Smooth muscle cell (in vitro differentiated cells): ENCODE measurements around the gene WDFY3. TPM values are rescaled to one million over a fixed set of nuclear protein-coding genes. Genes with fewer than 3 reads are reported as not detected.

Source experiments
- DNase-seq: peaks from one replicate; lab custom pipeline; 2025; ENCODE audit not compliant: unreplicated experiment; lab: John Stamatoyannopoulos, UW
- H2AFZ ChIP-seq: fragments of 200-600 bp; sonication (generic); 2 replicates; pipeline ENCODE4 v1.6.0; 2016; ENCODE audit warnings: antibody characterized with exemption, low read depth, mild to moderate bottlenecking
- H3F3A ChIP-seq: fragments of 200-600 bp; sonication (generic); 2 replicates; pipeline ENCODE4 v1.6.0; 2017; ENCODE audit warnings: antibody characterized with exemption, low read depth
- H3K27ac ChIP-seq: fragments of 200-600 bp; sonication (generic); 2 replicates; pipeline ENCODE4 v1.5.1; 2016; ENCODE audit warnings: low read depth, mild to moderate bottlenecking
- H3K27me3 ChIP-seq: fragments of 200-600 bp; sonication (generic); 2 replicates; pipeline ENCODE4 v1.6.1; 2016; ENCODE audit warnings: low read depth, mild to moderate bottlenecking
- H3K36me3 ChIP-seq: fragments of 200-600 bp; sonication (generic); 2 replicates; pipeline ENCODE4 v1.5.1; 2016; ENCODE audit warnings: low read depth
- H3K4me1 ChIP-seq: fragments of 200-600 bp; sonication (generic); 2 replicates; pipeline ENCODE4 v1.5.1; 2016; ENCODE audit warnings: low read depth
- H3K4me2 ChIP-seq: fragments of 200-600 bp; sonication (generic); 2 replicates; pipeline ENCODE4 v1.6.0; 2016; ENCODE audit warnings: mild to moderate bottlenecking
- H3K4me3 ChIP-seq: fragments of 200-600 bp; sonication (generic); 2 replicates; pipeline ENCODE4 v1.5.1; 2016; ENCODE audit warnings: mild to moderate bottlenecking
- H3K79me2 ChIP-seq: fragments of 200-600 bp; sonication (generic); 2 replicates; pipeline ENCODE4 v1.6.0; 2016; ENCODE audit warnings: low read depth, mild to moderate bottlenecking
- H3K9ac ChIP-seq: fragments of 200-600 bp; sonication (generic); 2 replicates; pipeline ENCODE4 v1.6.0; 2016; ENCODE audit warnings: low read depth
- H3K9me3 ChIP-seq: fragments of 200-600 bp; sonication (generic); replicated peaks from 2 replicates; pipeline ENCODE4 v1.5.1; 2016; ENCODE audit warnings: low read depth
- H4K20me1 ChIP-seq: fragments of 200-600 bp; sonication (generic); 2 replicates; pipeline ENCODE4 v1.6.0; 2016; ENCODE audit warnings: low read depth
- CTCF ChIP-seq: fragments of 200-600 bp; sonication (generic); IDR thresholded peaks from 2 replicates; pipeline ENCODE4 v1.5.1; 2017; ENCODE audit warnings: borderline replicate concordance, mild to moderate bottlenecking, antibody characterized with exemption; ENCODE audit not compliant: insufficient read depth, poor library complexity, severe bottlenecking
- WGBS: methylation state at CpG from one replicate; pipeline ENCODE4 v1.1.7; 2016; ENCODE audit warnings: low lambda C conversion rate; 5-methylcytosine and 5-hydroxymethylcytosine counted together
- polyA plus RNA-seq: library from polyadenylated mRNA; unstranded; fragments of >200 nt; fragmentation: Nextera tagmentation; extraction: Ambion mirVana; gene quantifications from 2 replicates; pipeline ENCODE4 v1.2.1, GENCODE V29; 2016
- total RNA-seq: library from RNA; depleted of rRNA; stranded (reverse); fragments of >200 nt; gene quantifications from 2 replicates; pipeline ENCODE4 v1.2.3, GENCODE V29; 2014

Gene WDFY3
- total and polyA plus RNA-seq, 2 experiments from 2014 or later, result 4.0 to 63.9 TPM

- DNase-seq, result no peak
- Histone ChIP-seq H4K20me1 (peaks cover 4% of the 10 kb centered on the region), H3K4me1 (peaks cover 12% of the 10 kb centered on the region), H3K4me2 (peak overlapping the region; percentile 49), H3K4me3 (no peak overlapping the region), H3K27ac (peak overlapping the region; percentile 63), H3K79me2 (peaks cover 45% of the 10 kb centered on the region), H3K36me3 (no peaks in the 10 kb centered on the region), H3K9ac (no peak overlapping the region), H3F3A (peaks cover 4% of the 10 kb centered on the region), H3K9me3 (no peaks in the 10 kb centered on the region), H3K27me3 (no peaks in the 10 kb centered on the region), H2AFZ (no peak overlapping the region)
- WGBS, result 38% methylated on average over 2 of the region's 2 CpGs
- no peak for TF ChIP-seq CTCF
Measured at GRCh38 chr4:84870398-84871163, 95.9 kb downstream of the WDFY3 start.

- Histone ChIP-seq H3K27me3 (no peaks in the 10 kb centered on the region), H3F3A (no peaks in the 10 kb centered on the region), H3K79me2 (peaks cover 52% of the 10 kb centered on the region), H2AFZ (no peak overlapping the region), H3K4me1 (peaks cover 12% of the 10 kb centered on the region), H3K27ac (no peak overlapping the region), H4K20me1 (peaks cover 13% of the 10 kb centered on the region), H3K4me2 (no peak overlapping the region), H3K4me3 (no peak overlapping the region), H3K36me3 (no peaks in the 10 kb centered on the region), H3K9me3 (no peaks in the 10 kb centered on the region), H3K9ac (no peak overlapping the region)
- no peak for TF ChIP-seq CTCF
- no peak for DNase-seq
- WGBS, result 40% methylated on average over 2 of the region's 2 CpGs
Measured at GRCh38 chr4:84866295-84866694, 100.2 kb downstream of the WDFY3 start.

GRCh38 chr4:84865600-84865999, 100.9 kb downstream of the WDFY3 start:
- H3K36me3 ChIP-seq, result peaks cover under 1% of the 10 kb centered on the region
- no peak overlapping the region for H3K27ac ChIP-seq
- TF ChIP-seq CTCF, result no peak
- peaks cover 13% of the 10 kb centered on the region for H4K20me1 ChIP-seq
- no peaks in the 10 kb centered on the region for H3K27me3 ChIP-seq
- H3K79me2 ChIP-seq, result peaks cover 52% of the 10 kb centered on the region
- H3K4me3 ChIP-seq, result no peak overlapping the region
- 62% methylated on average over 2 of the region's 2 CpGs for whole genome bisulfite sequencing
- H3K9me3 ChIP-seq, result no peaks in the 10 kb centered on the region
- no peak overlapping the region for H3K4me2 ChIP-seq
- H3K9ac ChIP-seq, result no peak overlapping the region
- no peak overlapping the region for H2AFZ ChIP-seq
- no peak for DNase-seq
- H3K4me1 ChIP-seq, result peaks cover 7% of the 10 kb centered on the region
- no peaks in the 10 kb centered on the region for H3F3A ChIP-seq

GRCh38 chr4:84862064-84862463, 104.4 kb downstream of the WDFY3 start:
- no peak overlapping the region for H3K4me2 ChIP-seq
- peaks cover 27% of the 10 kb centered on the region for H3K79me2 ChIP-seq
- H3K36me3 ChIP-seq, result peaks cover 12% of the 10 kb centered on the region

More at GRCh38 chr4:84862064-84862463, 104.4 kb downstream of the WDFY3 start:
- no peaks in the 10 kb centered on the region for H3K4me1 ChIP-seq
- TF ChIP-seq CTCF, result no peak
- no peaks in the 10 kb centered on the region for H3K27me3 ChIP-seq
- H4K20me1 ChIP-seq, result peaks cover 9% of the 10 kb centered on the region
- no peak overlapping the region for H2AFZ ChIP-seq
- no peak overlapping the region for H3K9ac ChIP-seq
- no peak for DNase-seq
- no peaks in the 10 kb centered on the region for H3F3A ChIP-seq
- H3K27ac ChIP-seq, result no peak overlapping the region
- H3K4me3 ChIP-seq, result no peak overlapping the region
- 96% methylated on average over 2 of the region's 2 CpGs for WGBS
- H3K9me3 ChIP-seq, result no peaks in the 10 kb centered on the region
